ENCODE measurements around the gene C4orf50. TPM values are rescaled to one million over a fixed set of nuclear protein-coding genes. Genes with fewer than 3 reads are reported as not detected.

Gene C4orf50
- total RNA-seq, 1 experiment from 2014 or later = 0.17 TPM

GRCh38 chr4:6027392-6027791 is 9.2 kb upstream of the C4orf50 start:
- Histone ChIP-seq H2BK120ac (ENCODE audit: low read depth, low read length, poor library complexity, severe bottlenecking) (no peak overlapping the region), H3K23me2 (ENCODE audit: insufficient read length, low read depth, low read length, poor library complexity, severe bottlenecking) (no peaks in the 10 kb centered on the region), H2BK12ac (ENCODE audit: insufficient read length, low read depth, low read length) (no peak overlapping the region), H3K27ac (ENCODE audit: insufficient read length, low read depth, low read length) (no peak overlapping the region), H2BK5ac (ENCODE audit: insufficient read length, low read length) (no peak overlapping the region), H2BK20ac (ENCODE audit: low read depth, low read length, poor library complexity, severe bottlenecking) (no peak overlapping the region), H3K23ac (ENCODE audit: insufficient read length, low read depth, low read length) (no peak overlapping the region), H3T11ph (ENCODE audit: low read length) (no peak overlapping the region), H4K91ac (ENCODE audit: insufficient read length, low read depth, low read length) (no peak overlapping the region), H3K18ac (ENCODE audit: insufficient read length, low read depth, low read length) (no peak overlapping the region), H3K9ac (ENCODE audit: extremely low read depth, insufficient read length, low read length) (no peak overlapping the region), H4K5ac (ENCODE audit: insufficient read length, low read depth, low read length) (no peak overlapping the region), H3K79me2 (ENCODE audit: insufficient read depth, low read length) (no peaks in the 10 kb centered on the region), H2BK15ac (ENCODE audit: low read depth, low read length) (no peak overlapping the region), H2AK5ac (ENCODE audit: insufficient read length, low read length) (no peak overlapping the region), H3K27me3 (ENCODE audit: insufficient read depth, low read length) (no peaks in the 10 kb centered on the region), H3K79me1 (ENCODE audit: insufficient read depth, low read depth, low read length, poor library complexity, severe bottlenecking) (no peaks in the 10 kb centered on the region), H3K4me2 (ENCODE audit: insufficient read depth, insufficient read length, low read length) (no peak overlapping the region), H3K4ac (ENCODE audit: low read depth, low read length) (no peak overlapping the region), H3K4me1 (ENCODE audit: insufficient read depth, low read length) (peaks cover 2% of the 10 kb centered on the region; the same call in 1 of the 2 replicates), H4K20me1 (ENCODE audit: control insufficient read depth, insufficient read depth, insufficient read length) (no peaks in the 10 kb centered on the region), H4K8ac (replicated peaks; ENCODE audit: insufficient read length, low read depth, low read length) (no peak overlapping the region), H3K9me3 (ENCODE audit: control insufficient read depth, low read depth, low read length) (no peaks in the 10 kb centered on the region), H3K14ac (ENCODE audit: insufficient read depth, low read length) (no peak overlapping the region), H3K56ac (ENCODE audit: insufficient read length, low read depth, low read length) (no peak overlapping the region), H2AFZ (ENCODE audit: low read length) (no peak overlapping the region)
- H3K36me3 Mint-ChIP-seq (ENCODE audit: insufficient read depth in 1 of 3, low read depth in 3 of 3) = no peaks in the 10 kb centered on the region
- no peaks in the 10 kb centered on the region for H3K9me3 Mint-ChIP-seq
- no peak overlapping the region for H3K27ac Mint-ChIP-seq
- no peak overlapping the region for H3K4me3 Mint-ChIP-seq
- WGBS (ENCODE audit: extremely low coverage, insufficient read length, low lambda C conversion rate) = no CpG with 5 or more reads among the region's 9 CpGs
- TF ChIP-seq CTCF (conservative IDR thresholded peaks at IDR 0.05) = no peak
- H3K4me1 Mint-ChIP-seq = peaks cover 32% of the 10 kb centered on the region in 2 experiments
- no peaks in the 10 kb centered on the region; the same call in none of the 2 replicates for H3K27me3 Mint-ChIP-seq (ENCODE audit: low read depth)
- no peak for DNase-seq

Measured in H9 (cell line).